HepG2 (cell line): ENCODE results near the gene SLC16A14. TPM values are rescaled to one million over a fixed set of nuclear protein-coding genes. Genes with fewer than 3 reads are reported as not detected.
A peak's percentile ranks its signal among the peaks of the same experiment; 100 is the strongest.

Experiments used
- ATAC-seq: fragments of 200-7000 bp; cut with Tn5 transposase; 3 replicates; pipeline ENCODE4 v1.9.1; 2020; ENCODE audit warnings: mild to moderate bottlenecking, moderate library complexity
- BruUV-seq: library from RNA; stranded (reverse); fragments of 400-500 nt; replicated peaks from 2 replicates; lab custom pipeline; 2021; lab: Mats Ljungman, UMichigan
- CTCF ChIA-PET: fragments of 300-600 bp; formaldehyde crosslinking; extraction: SDS; loops from one replicate; lab custom pipeline; 2021; ENCODE audit warnings: low total read pairs, inconsistent platforms, low intra/inter-chr PET ratio; lab: Yijun Ruan, JAX
- POLR2A ChIA-PET: fragments of 350-600 bp; sonication (Branson Sonifier 250); formaldehyde crosslinking; loops from one replicate; lab custom pipeline; 2020; ENCODE audit warnings: antibody characterized with exemption, inconsistent platforms; lab: Yijun Ruan, JAX
- DNase-seq: peaks from one replicate; pipeline ENCODE4 v3.0.0-alpha.2; 2015; ENCODE audit warnings: low spot score
- FAIRE-seq: peaks from 3 replicates; lab custom pipeline; 2011; peaks lifted over from hg19 to GRCh38; lab: Jason Lieb, UNC
- H2AFZ ChIP-seq: one replicate; pipeline ENCODE4 v1.6.1; 2011; ENCODE audit warnings: low read length, inconsistent platforms
- H3K27ac ChIP-seq: fragments of 300-600 bp; 3 replicates; pipeline ENCODE4 v1.8.0; 2011; ENCODE audit warnings: mixed run types, mild to moderate bottlenecking, mixed read lengths, low read length, inconsistent platforms; ENCODE audit not compliant: insufficient read depth; ENCODE audit errors: extremely low read length
- H3K27me3 ChIP-seq, 2 experiments: fragments of 200-600 bp in 1 of 2; 2 replicates in 1 of 2; 3 replicates in 1 of 2; pipeline versions ENCODE4 v1.6.0 to v1.8.0; 2011; ENCODE audit warnings: low read length in 2 of 2, mild to moderate bottlenecking in 2 of 2, moderate library complexity in 2 of 2, inconsistent platforms in 1 of 2; ENCODE audit not compliant: insufficient read depth in 2 of 2, control insufficient read depth in 1 of 2
- H3K36me3 ChIP-seq, 2 experiments: fragments of 200-600 bp in 1 of 2; replicated peaks in 1 of 2; 2 replicates in 1 of 2; 3 replicates in 1 of 2; pipeline versions ENCODE4 v1.5.1 to v1.8.0; 2011; ENCODE audit warnings: low read length in 2 of 2, inconsistent platforms in 1 of 2; ENCODE audit not compliant: insufficient read depth in 2 of 2, control insufficient read depth in 1 of 2
- H3K4me1 ChIP-seq: 2 replicates; pipeline ENCODE4 v1.5.1; 2012; ENCODE audit warnings: low read length, inconsistent platforms; ENCODE audit not compliant: insufficient read depth
- H3K4me2 ChIP-seq: 2 replicates; pipeline ENCODE4 v1.6.0; 2011; ENCODE audit warnings: low read depth, low read length, inconsistent platforms
- H3K4me3 ChIP-seq, 3 experiments: fragments of 200-600 bp in 1 of 3; sonication (generic), shearing (Covaris generic) in 1 of 3; replicated peaks in 1 of 3; 2 replicates each; pipeline ENCODE4 v1.5.1; 2011 to 2016; ENCODE audit warnings: low read length in 3 of 3, inconsistent platforms in 2 of 3, low read depth in 2 of 3, mild to moderate bottlenecking in 2 of 3, control low read depth in 1 of 3, mixed read lengths in 1 of 3; ENCODE audit not compliant: insufficient read depth in 1 of 3
- H3K79me2 ChIP-seq: one replicate; pipeline ENCODE4 v1.6.1; 2011; ENCODE audit warnings: low read length, inconsistent platforms; ENCODE audit not compliant: insufficient read depth
- H3K9ac ChIP-seq: 2 replicates; pipeline ENCODE4 v1.6.0; 2011; ENCODE audit warnings: mild to moderate bottlenecking, low read depth, low read length, inconsistent platforms; ENCODE audit not compliant: insufficient read depth
- H3K9me3 ChIP-seq: 2 replicates; pipeline ENCODE4 v1.5.1; 2012; ENCODE audit warnings: mild to moderate bottlenecking, low read length
- H4K20me1 ChIP-seq: 2 replicates; pipeline ENCODE4 v1.6.0; 2011; ENCODE audit warnings: inconsistent platforms, mild to moderate bottlenecking, low read length, moderate library complexity; ENCODE audit not compliant: insufficient read depth
- CBX2 ChIP-seq, 2 experiments: fragments of 200-600 bp in 1 of 2; sonication (generic); formaldehyde crosslinking in 1 of 2; IDR thresholded peaks; 2 replicates each; pipeline versions ENCODE4 v1.7.0 to v1.8.1; 2018 to 2022; ENCODE audit warnings: low read depth in 2 of 2, low read length in 1 of 2, mild to moderate bottlenecking in 1 of 2, missing genetic modification reagents in 1 of 2
- E2F1 ChIP-seq: sonication (generic); formaldehyde crosslinking; IDR thresholded peaks from 2 replicates; pipeline ENCODE4 v1.5.0; 2020; ENCODE audit warnings: missing genetic modification reagents
- GABPB1 ChIP-seq: IDR thresholded peaks from 2 replicates; pipeline ENCODE4 v1.6.1; 2016; ENCODE audit warnings: mild to moderate bottlenecking, missing genetic modification reagents, moderate library complexity, missing compliant biosample characterization
- HMGA1 ChIP-seq: sonication (generic); formaldehyde crosslinking; conservative IDR thresholded peaks from 2 replicates; pipeline ENCODE4 v1.4.0; 2020; ENCODE audit warnings: missing genetic modification reagents
- HOMEZ ChIP-seq: IDR thresholded peaks from 2 replicates; pipeline ENCODE4 v1.6.1; 2016; ENCODE audit warnings: low read depth
- KLF6 ChIP-seq: IDR thresholded peaks from 2 replicates; pipeline ENCODE4 v1.8.0; 2016; ENCODE audit warnings: missing biosample characterization, missing genetic modification reagents
- KMT2B ChIP-seq: IDR thresholded peaks from 2 replicates; pipeline ENCODE4 v1.6.1; 2016; ENCODE audit warnings: missing genetic modification reagents, missing compliant biosample characterization
- MED13 ChIP-seq: sonication (generic); formaldehyde crosslinking; IDR thresholded peaks from 2 replicates; pipeline ENCODE4 v1.5.0; 2020; ENCODE audit warnings: missing genetic modification reagents
- MIXL1 ChIP-seq: IDR thresholded peaks from 2 replicates; pipeline ENCODE4 v1.6.1; 2016
- RAD21 ChIP-seq: fragments of 450-650 bp; formaldehyde crosslinking; IDR thresholded peaks from 2 replicates; pipeline ENCODE4 v1.5.0; 2020; ENCODE audit warnings: mild to moderate bottlenecking
- ZBTB25 ChIP-seq: IDR thresholded peaks from 2 replicates; pipeline ENCODE4 v1.6.1; 2018; ENCODE audit warnings: missing genetic modification reagents
- ZFP91 ChIP-seq: sonication (generic); formaldehyde crosslinking; IDR thresholded peaks from 2 replicates; pipeline ENCODE4 v1.9.0; 2022; ENCODE audit warnings: missing genetic modification reagents, mild to moderate bottlenecking, borderline replicate concordance
- ZIK1 ChIP-seq: sonication (generic); formaldehyde crosslinking; IDR thresholded peaks from 2 replicates; pipeline ENCODE4 v1.5.0; 2020; ENCODE audit warnings: mild to moderate bottlenecking, low read depth, missing genetic modification reagents, borderline replicate concordance
- ZNF383 ChIP-seq: sonication (generic); formaldehyde crosslinking; IDR thresholded peaks from 2 replicates; pipeline ENCODE4 v1.4.0; 2020; ENCODE audit warnings: missing genetic modification reagents, mild to moderate bottlenecking, borderline replicate concordance
- ZNF460 ChIP-seq: sonication (generic); formaldehyde crosslinking; IDR thresholded peaks from 2 replicates; pipeline ENCODE4 v1.5.1; 2020; ENCODE audit warnings: missing genetic modification reagents, mild to moderate bottlenecking, borderline replicate concordance
- WGBS: methylation state at CpG from one replicate; pipeline ENCODE4 v1.1.6; 2017; ENCODE audit warnings: low lambda C conversion rate; 5-methylcytosine and 5-hydroxymethylcytosine counted together
- in situ Hi-C: cut with HindIII; loops from 2 replicates; pipeline ENCODE4 v1.10.0; 2017; ENCODE audit warnings: low pct_unique_long_range_greater_than_20kb; ENCODE audit not compliant: extremely low pct_ligation_motif_present
- intact Hi-C: fragments of 100-400 bp; cut with micrococcal nuclease; formaldehyde crosslinking; loops from one replicate; pipeline ENCODE4 v1.10.0; 2022; ENCODE audit not compliant: unreplicated experiment
- polyA plus RNA-seq, 8 experiments: library from polyadenylated mRNA; depleted of rRNA in 3 of 8; stranded (reverse) in 7 of 8; unstranded in 1 of 8; fragments of >200 nt; fragmentation: Illumina TruSeq in 4 of 8; extraction: Trizol in 4 of 8; gene quantifications; 2 replicates each; pipeline versions ENCODE4 v1.2.1 to v1.2.3, GENCODE V29; 2011 to 2016; ENCODE audit warnings: low read depth in 4 of 8, missing spikeins in 1 of 8, mixed read lengths in 1 of 8; ENCODE audit not compliant: insufficient read depth in 1 of 8
- total RNA-seq, 5 experiments: library from RNA; depleted of rRNA; stranded (reverse); fragments of >200 nt; fragmentation: Illumina TruSeq; extraction: Trizol; gene quantifications; 2 replicates each; pipeline ENCODE4 v1.2.3, GENCODE V29; 2016; ENCODE audit warnings: low read depth in 1 of 5

The SLC16A14 gene
- total and polyA plus RNA-seq, 2 of the 13 experiments (the other 11 are each of a cell fraction or from before 2014, with no cell fraction given), result 0.05 TPM; not detected in 1

- TF ChIP-seq HOMEZ (CRISPR knock-in tag), result no peak
- no peak for TF ChIP-seq CBX2 (IDR thresholded peaks at IDR 0.05; ENCODE audit: low read depth, low read length)
- TF ChIP-seq CBX2 (CRISPR knock-in tag; IDR thresholded peaks at IDR 0.05; ENCODE audit: low read depth), result no peak
- TF ChIP-seq MED13, result no peak
- TF ChIP-seq ZNF460 (CRISPR knock-in tag), result no peak
Observed at GRCh38 chr2:230008708-230009066, 60.0 kb downstream of the SLC16A14 start (continued).

- Histone ChIP-seq H3K27ac (no peak overlapping the region), H3K4me3 (no peak overlapping the region), H3K27me3 (no peaks in the 10 kb centered on the region), H3K9ac (no peak overlapping the region), H4K20me1 (no peaks in the 10 kb centered on the region; the same call in 1 of the 2 replicates), H3K36me3 (no peaks in the 10 kb centered on the region), H3K4me1 (peaks cover 13% of the 10 kb centered on the region), H3K4me2 (no peak overlapping the region), H2AFZ (no peak overlapping the region), H3K9me3 (no peaks in the 10 kb centered on the region), H3K79me2 (no peaks in the 10 kb centered on the region)
- FAIRE-seq (peak; percentile 82), ATAC-seq (peak; percentile 68), DNase-seq (peak; percentile 65)
- ChIA-PET POLR2A (interaction anchor here (1.2 kb wide), 1 partner anchor 211 kb away, joined by 3 read pairs; no protein-coding TSS in a partner anchor), CTCF (interaction anchor here (1.2 to 2.2 kb wide), 5 partner anchors 58 to 604 kb away, joined by 3 to 41 read pairs (median 8); no protein-coding TSS in a partner anchor)
- in situ Hi-C loops (loop anchor here (5.0 to 25.0 kb wide), 3 partner anchors 154 to 804 kb away; no protein-coding TSS in a partner anchor), intact Hi-C loops (loop anchor here (1.0 to 2.0 kb wide), 3 partner anchors 59 to 603 kb away; no protein-coding TSS in a partner anchor)
- BruUV-seq, result no TSS peak
- WGBS, result 42% methylated on average over 12 of the region's 12 CpGs
- TF ChIP-seq E2F1 (CRISPR knock-in tag) (no peak), KLF6 (CRISPR knock-in tag) (no peak), RAD21 (CRISPR knock-in tag) (peak; percentile 82; the same call in 1 of the 2 replicates), ZFP91 (no peak), ZNF383 (CRISPR knock-in tag) (no peak), MIXL1 (CRISPR knock-in tag) (no peak), ZBTB25 (CRISPR knock-in tag) (0 out of 2 replicates have a peak, but pooled peaks have one; percentile 28), GABPB1 (CRISPR knock-in tag) (no peak), KMT2B (CRISPR knock-in tag) (0 out of 2 replicates have a peak, but pooled peaks have one; percentile 28), HMGA1 (CRISPR knock-in tag) (no peak), ZIK1 (no peak)
Observed at GRCh38 chr2:230007931-230008707, 60.6 kb downstream of the SLC16A14 start.
